ENCODE results near the gene DLK2. TPM values are rescaled to one million over a fixed set of nuclear protein-coding genes. Genes with fewer than 3 reads are reported as not detected.

The DLK2 gene
- total RNA-seq, 1 experiment from 2014 or later: 1.6 TPM

- TF ChIP-seq REST (IDR thresholded peaks at IDR 0.05; ENCODE audit: low read depth) (no peak), EGR1 (IDR thresholded peaks at IDR 0.05; ENCODE audit: low read depth) (0 out of 2 replicates have a peak, but pooled peaks have one; percentile 36), ELF1 (IDR thresholded peaks at IDR 0.05; ENCODE audit: borderline replicate concordance, low read depth) (no peak), SRF (IDR thresholded peaks at IDR 0.05; ENCODE audit: low read depth) (no peak), CTCF (IDR thresholded peaks at IDR 0.05 in 2 of 3, conservative IDR thresholded peaks at IDR 0.05 in 1 of 3; ENCODE audit: borderline replicate concordance in 1 of 3, insufficient read depth in 1 of 3, low read depth in 2 of 3, low read length in 2 of 3) (no peak), FOSL1 (IDR thresholded peaks at IDR 0.05; ENCODE audit: low read depth) (no peak)
These were observed 22.1 kb upstream of the DLK2 start, which contains the start of gene TJAP1 (continued) for GRCh38 chr6:43477235-43478007.

- ChIA-PET POLR2A (interaction anchor here (0.5 to 1.4 kb wide), 5 partner anchors 19 to 382 kb away, joined by 3 to 5 read pairs (median 3); no protein-coding TSS in a partner anchor), RAD21 (ENCODE audit: low non-redundant PET in 1 of 2, low total read pairs in 2 of 2, uncharacterized antibody in 2 of 2, unreplicated experiment in 2 of 2) (interaction anchor here in 1 of 2 experiments (0.8 kb wide), 1 partner anchor 18 kb away, joined by 3 read pairs; no protein-coding TSS in a partner anchor), CTCF (no interaction called here)
- Histone ChIP-seq H3K4me2 (ENCODE audit: low read length) (peak overlapping the region; percentile 84), H3K9ac (ENCODE audit: low read length) (peak overlapping the region; percentile 90), H3K9me2 (ENCODE audit: insufficient read depth) (no peaks in the 10 kb centered on the region), H4K20me1 (ENCODE audit: insufficient read depth) (no peaks in the 10 kb centered on the region), H3K4me1 (ENCODE audit: control insufficient read depth in 1 of 2, insufficient read depth in 2 of 2, low read length in 2 of 2) (peaks cover 10 to 37% of the 10 kb centered on the region in 2 experiments), H3K4me3 (replicated peaks in 1 of 2; ENCODE audit: low read depth in 1 of 2, low read length in 2 of 2) (peak overlapping the region; percentile 66 to 86), H2AFZ (ENCODE audit: low read depth, low read length, poor library complexity, severe bottlenecking) (peak overlapping the region; percentile 36), H3K36me3 (ENCODE audit: control insufficient read depth in 1 of 2, insufficient read depth in 2 of 2, low read length in 2 of 2) (no peaks in the 10 kb centered on the region), H3K27me3 (ENCODE audit: insufficient read depth, low read length) (no peaks in the 10 kb centered on the region), H3K9me3 (ENCODE audit: control insufficient read depth in 1 of 2, insufficient read depth in 1 of 2, low read depth in 1 of 2, low read length in 2 of 2) (no peaks in the 10 kb centered on the region), H3K27ac (ENCODE audit: low read depth, low read length) (no peak overlapping the region), H3K79me2 (ENCODE audit: insufficient read depth, low read length) (peaks cover 41% of the 10 kb centered on the region)
- ATAC-seq (no peak), DNase-seq (ENCODE audit: low read depth, low spot score) (no peak)
- no TSS peak for BruUV-seq (replicated peaks)
- intact Hi-C loops (cut with micrococcal nuclease): no loop called here
- TF ChIP-seq ZBTB33 (IDR thresholded peaks at IDR 0.05; ENCODE audit: extremely low read depth, insufficient replicate concordance, low read length): no peak
- TF ChIP-seq MAX (IDR thresholded peaks at IDR 0.05): no peak
- no peak for TF ChIP-seq CTCF (IDR thresholded peaks at IDR 0.05 in 2 of 3, conservative IDR thresholded peaks at IDR 0.05 in 1 of 3; ENCODE audit: borderline replicate concordance in 1 of 3, insufficient read depth in 1 of 3, low read depth in 2 of 3, low read length in 2 of 3)
- TF ChIP-seq CBX3 (IDR thresholded peaks at IDR 0.05; ENCODE audit: low read depth): no peak
These were observed 21.4 kb upstream of the DLK2 start for GRCh38 chr6:43476746-43477145.

All from HCT116 (cell line).